ENCODE data around the gene NCKAP5. TPM values are rescaled to one million over a fixed set of nuclear protein-coding genes. Genes with fewer than 3 reads are reported as not detected.

NCKAP5 gene
- total and polyA plus RNA-seq, 9 of the 15 experiments (the other 6 are each of a cell fraction or from before 2014, with no cell fraction given), result not detected

GRCh38 chr2:133598769-133599168 is 30.5 kb upstream of the NCKAP5 start:
- no TSS peak for BruUV-seq (replicated peaks)
- H3K9me3 ChIP-seq (replicated peaks; ENCODE audit: control insufficient read depth, insufficient read depth, low read depth, low read length), result no peaks in the 10 kb centered on the region
- ATAC-seq, result no peak
- intact Hi-C loops (cut with micrococcal nuclease), result no loop called here
- no peaks in the 10 kb centered on the region for H3K79me2 ChIP-seq (ENCODE audit: control insufficient read depth, insufficient read depth, low read length)
- in situ Hi-C loops (cut with MboI), result no loop called here
- H3K9me1 ChIP-seq (ENCODE audit: control insufficient read depth, insufficient read depth, low read length), result no peaks in the 10 kb centered on the region
- H2AFZ ChIP-seq (ENCODE audit: low read depth, low read length), result no peak overlapping the region
- no peak overlapping the region for H3K27ac ChIP-seq (ENCODE audit: extremely low read depth, low read depth, low read length)
- H3K4me1 ChIP-seq (replicated peaks in 1 of 2; ENCODE audit: control insufficient read depth in 2 of 2, insufficient read depth in 2 of 2, low read length in 2 of 2), result no peaks in the 10 kb centered on the region
- no peak for DNase-seq (ENCODE audit: extremely low read depth in 1 of 4, low spot score in 3 of 4)
- 0% methylated on average over 2 of the region's 2 CpGs for WGBS (ENCODE audit: insufficient coverage, low coverage, missing lambda C conversion rate)
- POLR2A ChIA-PET, result interaction anchor here (0.6 kb wide), 1 partner anchor 684 kb away, joined by 3 read pairs; no protein-coding TSS in a partner anchor
- H3K4me3 ChIP-seq, result no peak overlapping the region
- no peak overlapping the region for H3K9ac ChIP-seq (ENCODE audit: insufficient read depth in 1 of 2, low read depth in 2 of 2, low read length in 2 of 2)
- no peaks in the 10 kb centered on the region for H3K36me3 ChIP-seq (ENCODE audit: control insufficient read depth, insufficient read depth, low read length)
- H4K20me1 ChIP-seq (replicated peaks; ENCODE audit: control insufficient read depth, insufficient read depth, low read length), result no peaks in the 10 kb centered on the region
- no peak for TF ChIP-seq SMARCA4 (IDR thresholded peaks at IDR 0.05)
- H3K27me3 ChIP-seq (ENCODE audit: control insufficient read depth in 2 of 2, insufficient read depth in 2 of 2, low read length in 2 of 2), result peaks cover 3 to 8% of the 10 kb centered on the region in 2 experiments; a peak in 1 of 5 replicates
- H3K4me2 ChIP-seq (ENCODE audit: insufficient read depth, low read length), result no peak overlapping the region
- CTCF ChIA-PET (ENCODE audit: low intra/inter-chr PET ratio), result no interaction called here
- no peak for FAIRE-seq

DNA sequence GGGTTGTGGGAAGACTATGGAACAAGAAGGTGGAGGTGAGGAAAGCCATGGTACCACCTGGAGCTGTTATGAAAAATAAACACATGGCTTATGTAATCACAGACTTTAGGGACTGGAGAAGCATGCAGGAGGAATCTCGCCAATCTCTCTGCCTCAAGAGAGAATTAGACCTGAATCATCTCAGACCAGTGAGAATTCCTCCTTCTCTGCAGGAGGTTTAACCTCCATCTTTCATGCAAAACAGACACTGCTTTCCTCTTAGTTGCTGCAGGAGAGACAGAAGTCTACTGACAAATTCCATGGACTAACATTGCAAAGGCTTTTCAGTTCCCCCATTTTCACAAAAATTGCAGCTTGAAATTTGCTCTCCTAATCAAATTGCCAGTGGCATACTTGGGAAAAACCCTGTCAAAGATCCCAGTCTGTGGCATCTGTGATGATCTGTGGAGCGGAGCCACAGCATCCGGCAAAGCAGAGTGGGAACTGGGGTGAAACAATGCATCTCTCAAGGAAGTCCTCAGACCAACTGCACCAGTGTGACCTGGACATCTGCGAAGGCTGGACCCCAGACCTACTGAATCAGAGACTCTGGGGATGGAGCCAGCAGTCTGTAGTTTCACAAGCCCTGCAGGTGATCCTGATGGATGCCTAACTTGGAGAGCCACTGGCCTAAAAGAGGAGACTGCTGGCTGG is 28.6 kb upstream of the NCKAP5 start:
- BruUV-seq (replicated peaks), result no TSS peak
- in situ Hi-C loops (cut with MboI), result no loop called here
- intact Hi-C loops (cut with micrococcal nuclease), result no loop called here
- no peaks in the 10 kb centered on the region for H3K9me3 ChIP-seq (replicated peaks; ENCODE audit: control insufficient read depth, insufficient read depth, low read depth, low read length)
- no peak overlapping the region for H2AFZ ChIP-seq (ENCODE audit: low read depth, low read length)
- H3K9me1 ChIP-seq (ENCODE audit: control insufficient read depth, insufficient read depth, low read length), result no peaks in the 10 kb centered on the region
- H3K9ac ChIP-seq (ENCODE audit: insufficient read depth in 1 of 2, low read depth in 2 of 2, low read length in 2 of 2), result no peak overlapping the region
- FAIRE-seq, result no peak
- no peak overlapping the region for H3K27ac ChIP-seq (ENCODE audit: extremely low read depth, low read depth, low read length)
- ChIA-PET POLR2A (no interaction called here), CTCF (ENCODE audit: low intra/inter-chr PET ratio) (no interaction called here)
- no peak overlapping the region for H3K4me3 ChIP-seq
- ATAC-seq, result no peak
- H3K79me2 ChIP-seq (ENCODE audit: control insufficient read depth, insufficient read depth, low read length), result no peaks in the 10 kb centered on the region
- DNase-seq (ENCODE audit: extremely low read depth in 1 of 4, low spot score in 3 of 4), result no peak
- no peak overlapping the region for H3K4me2 ChIP-seq (ENCODE audit: insufficient read depth, low read length)
- H4K20me1 ChIP-seq (replicated peaks; ENCODE audit: control insufficient read depth, insufficient read depth, low read length), result no peaks in the 10 kb centered on the region
- peaks cover 3 to 8% of the 10 kb centered on the region in 2 experiments; a peak in 1 of 5 replicates for H3K27me3 ChIP-seq (ENCODE audit: control insufficient read depth in 2 of 2, insufficient read depth in 2 of 2, low read length in 2 of 2)
- H3K36me3 ChIP-seq (ENCODE audit: control insufficient read depth, insufficient read depth, low read length), result no peaks in the 10 kb centered on the region
- 3% methylated on average over 4 of the region's 4 CpGs for WGBS (ENCODE audit: insufficient coverage, low coverage, missing lambda C conversion rate)
- H3K4me1 ChIP-seq (replicated peaks in 1 of 2; ENCODE audit: control insufficient read depth in 2 of 2, insufficient read depth in 2 of 2, low read length in 2 of 2), result no peaks in the 10 kb centered on the region
- TF ChIP-seq ZNF12 (CRISPR knock-in tag; IDR thresholded peaks at IDR 0.05) (no peak), PHB2 (IDR thresholded peaks at IDR 0.05; ENCODE audit: low read depth) (no peak), ZNF766 (CRISPR knock-in tag; conservative IDR thresholded peaks at IDR 0.05) (no peak), CBX5 (IDR thresholded peaks at IDR 0.05; ENCODE audit: borderline replicate concordance, low read depth) (no peak), RAD51 (IDR thresholded peaks at IDR 0.05; ENCODE audit: borderline replicate concordance, low read depth) (no peak), FOS (IDR thresholded peaks at IDR 0.05; ENCODE audit: extremely low read depth, insufficient read length) (no peak), SNRNP70 (optimal IDR thresholded peaks at IDR 0.05; ENCODE audit: low read depth, low read length) (no peak), ILF3 (IDR thresholded peaks at IDR 0.05; ENCODE audit: borderline replicate concordance) (no peak), CREB1 (IDR thresholded peaks at IDR 0.05) (no peak), CREB1 (CRISPR knock-in tag; IDR thresholded peaks at IDR 0.05) (no peak)
- TF ChIP-seq, protein P1, sequence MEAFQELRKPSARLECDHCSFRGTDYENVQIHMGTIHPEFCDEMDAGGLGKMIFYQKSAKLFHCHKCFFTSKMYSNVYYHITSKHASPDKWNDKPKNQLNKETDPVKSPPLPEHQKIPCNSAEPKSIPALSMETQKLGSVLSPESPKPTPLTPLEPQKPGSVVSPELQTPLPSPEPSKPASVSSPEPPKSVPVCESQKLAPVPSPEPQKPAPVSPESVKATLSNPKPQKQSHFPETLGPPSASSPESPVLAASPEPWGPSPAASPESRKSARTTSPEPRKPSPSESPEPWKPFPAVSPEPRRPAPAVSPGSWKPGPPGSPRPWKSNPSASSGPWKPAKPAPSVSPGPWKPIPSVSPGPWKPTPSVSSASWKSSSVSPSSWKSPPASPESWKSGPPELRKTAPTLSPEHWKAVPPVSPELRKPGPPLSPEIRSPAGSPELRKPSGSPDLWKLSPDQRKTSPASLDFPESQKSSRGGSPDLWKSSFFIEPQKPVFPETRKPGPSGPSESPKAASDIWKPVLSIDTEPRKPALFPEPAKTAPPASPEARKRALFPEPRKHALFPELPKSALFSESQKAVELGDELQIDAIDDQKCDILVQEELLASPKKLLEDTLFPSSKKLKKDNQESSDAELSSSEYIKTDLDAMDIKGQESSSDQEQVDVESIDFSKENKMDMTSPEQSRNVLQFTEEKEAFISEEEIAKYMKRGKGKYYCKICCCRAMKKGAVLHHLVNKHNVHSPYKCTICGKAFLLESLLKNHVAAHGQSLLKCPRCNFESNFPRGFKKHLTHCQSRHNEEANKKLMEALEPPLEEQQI (IDR thresholded peaks at IDR 0.05), result no peak
- TF ChIP-seq, protein P2, sequence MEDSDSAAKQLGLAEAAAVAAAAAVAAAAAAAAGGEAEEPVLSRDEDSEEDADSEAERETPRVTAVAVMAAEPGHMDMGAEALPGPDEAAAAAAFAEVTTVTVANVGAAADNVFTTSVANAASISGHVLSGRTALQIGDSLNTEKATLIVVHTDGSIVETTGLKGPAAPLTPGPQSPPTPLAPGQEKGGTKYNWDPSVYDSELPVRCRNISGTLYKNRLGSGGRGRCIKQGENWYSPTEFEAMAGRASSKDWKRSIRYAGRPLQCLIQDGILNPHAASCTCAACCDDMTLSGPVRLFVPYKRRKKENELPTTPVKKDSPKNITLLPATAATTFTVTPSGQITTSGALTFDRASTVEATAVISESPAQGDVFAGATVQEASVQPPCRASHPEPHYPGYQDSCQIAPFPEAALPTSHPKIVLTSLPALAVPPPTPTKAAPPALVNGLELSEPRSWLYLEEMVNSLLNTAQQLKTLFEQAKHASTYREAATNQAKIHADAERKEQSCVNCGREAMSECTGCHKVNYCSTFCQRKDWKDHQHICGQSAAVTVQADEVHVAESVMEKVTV (CRISPR knock-in tag; IDR thresholded peaks at IDR 0.05), result no peak

All from K562 (cell line).